Esophagus squamous epithelium (tissue), 4 donors: ENCODE data around the gene USP20.

Source experiments
- CTCF ChIP-seq, 6 experiments: fragments of 450-650 bp in 4 of 6; fragments of 200-600 bp in 2 of 6; sonication (generic) in 2 of 6; IDR thresholded peaks; one replicate each; pipeline ENCODE4 v1.5.1; 2016 to 2019; ENCODE audit warnings: antibody characterized with exemption in 6 of 6, mild to moderate bottlenecking in 4 of 6, moderate library complexity in 4 of 6
- POLR2A ChIP-seq, 4 donors: fragments of 450-650 bp; IDR thresholded peaks; one replicate each; pipeline ENCODE4 v1.6.1; 2017; ENCODE audit warnings: antibody characterized with exemption in 4 of 4, mild to moderate bottlenecking in 4 of 4, moderate library complexity in 3 of 4

- TF ChIP-seq POLR2A (IDR thresholded peaks at IDR 0.05) = no peak
- TF ChIP-seq CTCF (IDR thresholded peaks at IDR 0.05) = no peak
Measured at GRCh38 chr9:129863059-129863690, 27.9 kb downstream of the USP20 start.
